Astrocyte of the cerebellum (primary cell): Measurements from ENCODE around the gene USP25.

Experiments
- DNase-seq: peaks from one replicate; pipeline ENCODE4 v3.0.0-alpha.2; 2011; ENCODE audit warnings: low read depth
- H3K4me3 ChIP-seq: 2 replicates; pipeline ENCODE4 v1.5.1; 2011; ENCODE audit warnings: mild to moderate bottlenecking, low read depth, low read length, moderate library complexity
- CTCF ChIP-seq: IDR thresholded peaks from 2 replicates; pipeline ENCODE4 v1.5.1; 2012; ENCODE audit warnings: low read length, low read depth, moderate library complexity, mild to moderate bottlenecking; ENCODE audit errors: missing control alignments
- in situ Hi-C: cut with HindIII; loops from 2 replicates; pipeline ENCODE4 v1.10.0; 2017; ENCODE audit warnings: low sequenced_read_pairs

USP25 gene

GRCh38 chr21:15764878-15765277 is 35.1 kb downstream of the USP25 start:
- no peak for TF ChIP-seq CTCF
- in situ Hi-C loops, result no loop called here
- no peak overlapping the region for H3K4me3 ChIP-seq
- no peak for DNase-seq

DNA sequence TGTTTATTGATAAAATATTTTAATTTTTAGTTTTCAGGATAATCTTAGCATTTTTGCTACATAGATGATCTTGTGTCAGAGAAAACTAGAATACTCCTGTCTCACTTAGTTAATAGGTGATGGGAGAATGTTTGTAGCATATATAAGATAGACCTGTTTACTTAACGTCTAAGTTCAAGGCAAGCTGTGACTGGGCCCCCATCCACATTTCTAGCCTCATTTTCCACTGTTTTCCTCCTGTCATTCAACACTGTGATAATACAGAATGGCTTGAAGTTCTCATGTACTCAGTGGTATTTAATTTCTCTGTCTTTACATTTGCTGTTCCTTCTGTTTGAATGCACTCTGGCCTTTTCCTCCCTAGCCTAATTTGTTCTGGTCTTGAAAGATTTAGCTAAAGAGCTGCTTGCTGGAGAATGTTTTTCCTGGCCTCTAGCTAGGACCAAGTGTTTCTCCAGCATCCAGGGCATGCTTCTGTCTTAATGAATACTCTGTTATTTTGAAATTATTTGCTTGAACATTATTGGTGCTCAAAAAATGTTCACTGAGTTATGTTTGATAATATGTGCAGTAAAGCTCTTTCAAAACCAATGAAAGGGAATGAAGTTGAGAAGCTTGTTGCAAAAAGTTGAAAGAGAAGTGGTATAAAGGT is 37.3 kb downstream of the USP25 start:
- no peak for DNase-seq
- in situ Hi-C loops, result no loop called here
- TF ChIP-seq CTCF, result no peak
- no peak overlapping the region for H3K4me3 ChIP-seq

DNA sequence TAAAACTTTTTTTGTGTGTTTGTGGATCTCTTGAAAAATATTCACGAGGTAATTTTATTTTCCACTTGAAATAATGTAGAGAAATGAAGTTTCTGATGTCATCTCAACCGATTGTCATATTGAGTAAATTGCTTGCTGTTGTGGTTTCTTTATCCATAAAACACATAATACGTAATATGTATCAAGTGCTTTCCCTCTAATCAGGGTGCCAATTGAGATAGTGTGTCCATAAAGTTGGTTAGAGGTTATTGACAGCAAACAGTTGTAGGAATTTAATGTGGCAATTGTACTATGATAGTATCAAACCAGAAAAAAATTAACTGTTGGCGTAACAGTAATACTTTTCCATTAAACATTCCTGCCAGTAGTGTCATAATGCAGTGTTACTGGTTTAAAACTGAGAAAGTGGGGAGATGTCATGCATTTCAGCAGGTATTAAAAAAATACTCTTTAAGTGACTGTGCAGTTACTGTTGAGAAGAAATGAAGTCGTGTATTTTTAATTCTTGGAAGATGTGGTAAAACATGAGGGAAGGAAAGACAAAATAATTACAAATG is 38.3 kb downstream of the USP25 start:
- no peak for DNase-seq
- H3K4me3 ChIP-seq, result no peak overlapping the region
- in situ Hi-C loops, result no loop called here
- TF ChIP-seq CTCF, result no peak

DNA sequence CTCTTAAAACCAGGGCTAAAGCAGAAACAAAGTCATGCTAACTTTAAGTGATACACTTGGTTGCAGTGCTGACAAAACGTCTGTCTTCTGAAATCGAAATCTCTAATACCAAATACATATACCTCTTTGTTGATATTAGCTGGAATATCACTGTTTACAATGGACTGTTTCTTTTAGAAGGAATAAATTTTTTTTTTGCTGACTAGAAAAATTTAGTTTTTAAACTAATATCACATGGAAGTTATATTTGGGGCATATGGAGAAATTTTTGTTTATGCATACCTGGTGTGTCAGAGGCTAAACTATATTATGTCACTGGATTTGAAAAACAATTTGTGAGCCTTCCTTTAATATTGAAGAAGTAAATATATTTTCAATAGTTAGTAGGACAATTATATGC is 39.1 kb downstream of the USP25 start:
- in situ Hi-C loops, result no loop called here
- no peak for DNase-seq
- no peak for TF ChIP-seq CTCF
- H3K4me3 ChIP-seq, result no peak overlapping the region

- no peak for TF ChIP-seq CTCF
- no peak for DNase-seq
- no peak overlapping the region for H3K4me3 ChIP-seq
- in situ Hi-C loops, result no loop called here
Measured at GRCh38 chr21:15771311-15771710, 41.5 kb downstream of the USP25 start.

DNA sequence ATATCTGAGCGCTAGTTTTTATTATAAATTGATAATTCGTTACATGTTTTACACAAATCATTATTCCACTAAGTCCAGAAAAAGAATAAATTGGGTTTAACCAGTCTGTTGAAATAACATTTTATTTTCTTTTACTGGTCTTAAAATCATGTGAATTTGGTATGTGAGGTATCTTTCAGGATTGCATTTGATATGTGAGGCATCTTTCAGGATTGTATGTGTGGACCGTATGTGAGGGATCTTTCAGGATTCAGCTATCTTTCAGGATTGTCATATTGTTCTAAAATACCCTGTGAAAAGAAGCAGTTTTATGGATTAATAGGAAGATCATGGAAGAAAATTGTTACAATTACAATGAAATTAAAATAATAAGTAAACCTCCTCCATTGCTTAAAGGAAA is 42.9 kb downstream of the USP25 start:
- no peak for DNase-seq
- no peak overlapping the region for H3K4me3 ChIP-seq
- in situ Hi-C loops, result no loop called here
- no peak for TF ChIP-seq CTCF
